Cardiac muscle cell (in vitro differentiated cells and primary cell): ENCODE results near the gene ADGB. TPM values are rescaled to one million over a fixed set of nuclear protein-coding genes. Genes with fewer than 3 reads are reported as not detected.

Experiments used
- DNase-seq, 2 donors: peaks; one replicate each; pipeline versions ENCODE4 v3.0.0 to v3.0.0-alpha.2; 2010 to 2017; ENCODE audit warnings: low read depth in 1 of 2, low spot score in 1 of 2
- H3K27ac ChIP-seq: fragments of 200-600 bp; sonication (generic); 2 replicates; pipeline ENCODE4 v1.5.1; 2016
- H3K27me3 ChIP-seq: fragments of 200-600 bp; sonication (generic); 2 replicates; pipeline ENCODE4 v1.6.0; 2016; ENCODE audit warnings: control low read depth
- H3K36me3 ChIP-seq: fragments of 200-600 bp; sonication (generic); 2 replicates; pipeline ENCODE4 v1.5.1; 2016; ENCODE audit warnings: control low read depth
- H3K4me1 ChIP-seq: fragments of 200-600 bp; sonication (generic); 2 replicates; pipeline ENCODE4 v1.8.1; 2017; ENCODE audit warnings: low read depth, mild to moderate bottlenecking, mixed run types
- H3K4me3 ChIP-seq: fragments of 200-600 bp; sonication (generic); 2 replicates; pipeline ENCODE4 v1.5.1; 2016; ENCODE audit warnings: mild to moderate bottlenecking
- H3K9me3 ChIP-seq: fragments of 200-600 bp; sonication (generic); 2 replicates; pipeline ENCODE4 v1.5.1; 2017; ENCODE audit warnings: low read depth, mild to moderate bottlenecking, control low read depth
- CTCF ChIP-seq: IDR thresholded peaks from 2 replicates; pipeline ENCODE4 v1.5.1; 2012; ENCODE audit warnings: low read depth, mild to moderate bottlenecking, low read length
- polyA plus RNA-seq: library from polyadenylated mRNA; unstranded; fragments of >200 nt; fragmentation: Nextera tagmentation; extraction: Ambion mirVana; gene quantifications from 2 replicates; pipeline ENCODE4 v1.2.1, GENCODE V29; 2016
- total RNA-seq: library from RNA; depleted of rRNA; stranded (reverse); fragments of >200 nt; gene quantifications from 2 replicates; pipeline ENCODE4 v1.2.3, GENCODE V29; 2016

The ADGB gene
- total and polyA plus RNA-seq, 2 experiments from 2014 or later: not detected

- Histone ChIP-seq H3K4me3 (no peak overlapping the region), H3K27me3 (no peaks in the 10 kb centered on the region), H3K27ac (no peak overlapping the region), H3K36me3 (no peaks in the 10 kb centered on the region), H3K9me3 (no peaks in the 10 kb centered on the region), H3K4me1 (no peaks in the 10 kb centered on the region)
- DNase-seq: no peak
- no peak for TF ChIP-seq CTCF
These were observed 24.6 kb upstream of the ADGB start for GRCh38 chr6:146574211-146574610.

DNA sequence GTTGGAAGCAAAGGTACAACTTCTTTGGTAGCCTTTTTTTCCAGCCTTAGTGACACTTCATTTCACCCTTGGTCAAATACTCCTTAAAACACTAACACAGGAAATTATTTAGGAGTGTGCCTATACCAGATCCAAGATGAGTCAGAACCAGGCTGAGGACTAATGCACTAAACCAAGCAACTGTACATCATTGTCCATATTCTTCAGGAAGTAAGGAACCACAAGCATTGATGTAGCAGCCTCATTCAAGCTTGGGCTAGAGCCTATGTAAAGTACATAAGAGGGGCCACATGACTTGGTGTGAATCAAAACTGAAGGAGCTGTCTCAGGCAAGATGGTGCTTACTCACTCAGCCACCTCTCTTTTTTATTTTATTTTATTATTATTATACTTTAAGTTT, 20.7 kb upstream of the ADGB start:
- no peak for TF ChIP-seq CTCF
- Histone ChIP-seq H3K9me3 (no peaks in the 10 kb centered on the region), H3K27ac (no peak overlapping the region), H3K27me3 (no peaks in the 10 kb centered on the region), H3K36me3 (no peaks in the 10 kb centered on the region), H3K4me1 (no peaks in the 10 kb centered on the region), H3K4me3 (no peak overlapping the region)
- peak in 1 of 2 donors; percentile 2 for DNase-seq

GRCh38 chr6:146581968-146582367, 16.8 kb upstream of the ADGB start:
- Histone ChIP-seq H3K4me3 (no peak overlapping the region), H3K4me1 (no peaks in the 10 kb centered on the region), H3K9me3 (no peaks in the 10 kb centered on the region), H3K27me3 (no peaks in the 10 kb centered on the region), H3K27ac (no peak overlapping the region), H3K36me3 (no peaks in the 10 kb centered on the region)
- no peak for DNase-seq
- no peak for TF ChIP-seq CTCF

DNA sequence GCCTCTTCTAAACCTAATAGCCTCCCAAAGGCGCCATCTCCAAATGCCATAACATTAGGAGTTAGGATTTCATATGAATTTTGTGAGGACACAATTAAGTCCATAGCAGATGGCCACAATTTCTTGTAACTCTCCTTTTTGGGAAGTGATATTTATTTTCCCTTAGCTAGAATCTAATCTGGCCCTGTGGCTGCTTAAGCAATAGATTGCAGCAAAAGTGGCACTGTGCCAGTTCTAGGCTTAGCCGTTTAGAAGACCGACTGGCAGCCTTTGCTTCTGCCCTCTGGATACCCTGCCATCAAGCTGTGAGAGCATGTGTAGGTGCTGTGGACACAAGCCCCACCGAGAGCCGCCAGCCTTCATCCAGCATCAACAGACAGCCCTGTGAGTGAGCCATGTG, 15.9 kb upstream of the ADGB start:
- Histone ChIP-seq H3K36me3 (no peaks in the 10 kb centered on the region), H3K4me1 (no peaks in the 10 kb centered on the region), H3K27me3 (no peaks in the 10 kb centered on the region), H3K4me3 (no peak overlapping the region), H3K9me3 (no peaks in the 10 kb centered on the region), H3K27ac (no peak overlapping the region)
- TF ChIP-seq CTCF: no peak
- DNase-seq: peak in 1 of 2 donors; percentile 69

DNA sequence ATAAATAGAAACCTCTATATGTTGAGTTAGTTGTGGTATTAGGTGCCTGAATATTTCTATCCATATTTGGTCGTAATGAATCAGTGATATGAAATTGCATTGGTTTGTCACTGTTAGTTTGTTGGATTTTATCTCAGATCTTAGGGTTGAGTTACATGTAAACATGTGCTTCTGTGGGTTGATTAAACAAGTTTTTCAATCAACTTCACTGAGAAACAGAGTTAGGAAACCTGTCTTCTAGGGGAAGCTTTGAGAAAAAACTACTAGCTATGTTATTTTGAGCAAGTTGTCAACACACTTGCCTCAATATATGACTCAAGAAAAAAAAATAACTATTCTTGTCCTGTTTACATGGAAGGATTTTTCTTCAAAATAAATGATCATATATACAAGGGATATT, 14.8 kb upstream of the ADGB start:
- Histone ChIP-seq H3K27ac (no peak overlapping the region), H3K4me1 (no peaks in the 10 kb centered on the region), H3K27me3 (no peaks in the 10 kb centered on the region), H3K9me3 (no peaks in the 10 kb centered on the region), H3K36me3 (no peaks in the 10 kb centered on the region), H3K4me3 (no peak overlapping the region)
- TF ChIP-seq CTCF: no peak
- no peak for DNase-seq

DNA sequence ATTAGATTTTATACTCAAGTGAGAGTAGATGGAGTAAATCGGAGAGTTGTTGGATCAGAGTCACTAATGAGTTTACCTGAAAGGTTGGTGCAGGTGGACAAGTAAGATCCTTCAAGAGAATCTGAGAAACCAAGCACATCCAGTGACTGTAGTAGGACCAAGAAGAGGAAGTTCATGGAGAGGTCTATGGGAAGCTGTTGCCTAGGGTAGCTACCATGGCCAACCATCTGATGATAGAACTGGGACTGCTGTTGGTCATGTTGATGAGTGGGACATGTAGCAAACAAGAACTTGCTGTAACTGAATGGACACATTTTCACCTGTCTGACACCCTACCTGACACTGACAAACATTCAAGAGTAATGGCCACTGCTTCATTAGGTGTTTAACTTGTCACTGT, 11.3 kb upstream of the ADGB start:
- H3K36me3 ChIP-seq: no peaks in the 10 kb centered on the region
- no peaks in the 10 kb centered on the region for H3K27me3 ChIP-seq
- no peak for TF ChIP-seq CTCF
- no peak overlapping the region for H3K4me3 ChIP-seq
- no peak for DNase-seq
- no peaks in the 10 kb centered on the region for H3K9me3 ChIP-seq
- H3K27ac ChIP-seq: no peak overlapping the region
- no peaks in the 10 kb centered on the region for H3K4me1 ChIP-seq
